GM18511 (cell line): ENCODE measurements around the gene FCN1.

Experiments
- ATAC-seq: cut with Tn5 transposase; IDR thresholded peaks from one replicate; pipeline ENCODE4 v1.9.1; 2021; ENCODE audit warnings: mild to moderate bottlenecking, moderate library complexity; ENCODE audit not compliant: unreplicated experiment

Gene FCN1

DNA sequence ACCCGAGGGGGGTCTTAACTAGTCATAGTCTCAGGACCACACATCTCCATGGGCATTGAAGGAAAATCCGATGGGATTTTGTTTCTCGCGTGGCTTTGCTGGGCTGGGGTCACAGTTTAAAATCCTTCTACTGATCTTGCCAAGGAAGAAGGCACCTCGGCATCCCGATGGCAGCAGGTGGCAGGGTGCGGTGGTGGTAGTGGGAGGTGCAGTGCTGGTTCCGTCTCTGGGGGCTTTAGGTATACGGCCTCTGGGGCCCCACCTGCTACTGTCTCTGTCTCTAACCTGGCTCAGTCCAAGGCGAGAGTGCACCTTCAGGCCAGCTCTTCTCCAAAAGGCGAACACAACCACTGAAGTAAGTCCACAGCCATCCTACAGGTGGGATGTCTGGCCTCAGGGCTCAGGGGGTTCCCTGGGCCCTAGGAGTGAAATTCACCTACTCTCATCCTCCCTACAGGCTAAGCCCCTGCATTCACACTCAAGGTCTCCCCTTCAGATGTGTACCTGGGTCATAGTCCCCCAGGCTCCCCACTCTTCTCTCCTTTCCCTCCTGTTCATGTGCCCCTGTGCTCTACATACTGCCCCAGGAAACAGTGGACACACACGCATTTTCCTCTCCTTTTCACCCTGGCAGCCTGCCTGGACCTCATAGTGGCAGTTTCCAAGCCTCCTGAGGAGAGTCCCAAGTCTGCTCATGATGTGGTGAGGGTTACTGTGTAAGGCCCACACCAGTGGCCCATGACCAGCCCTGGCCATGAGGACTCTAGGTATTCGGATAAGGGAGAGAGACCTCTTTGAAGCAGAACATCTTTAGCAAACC is 37.8 kb downstream of the FCN1 start:
- no peak for ATAC-seq

DNA sequence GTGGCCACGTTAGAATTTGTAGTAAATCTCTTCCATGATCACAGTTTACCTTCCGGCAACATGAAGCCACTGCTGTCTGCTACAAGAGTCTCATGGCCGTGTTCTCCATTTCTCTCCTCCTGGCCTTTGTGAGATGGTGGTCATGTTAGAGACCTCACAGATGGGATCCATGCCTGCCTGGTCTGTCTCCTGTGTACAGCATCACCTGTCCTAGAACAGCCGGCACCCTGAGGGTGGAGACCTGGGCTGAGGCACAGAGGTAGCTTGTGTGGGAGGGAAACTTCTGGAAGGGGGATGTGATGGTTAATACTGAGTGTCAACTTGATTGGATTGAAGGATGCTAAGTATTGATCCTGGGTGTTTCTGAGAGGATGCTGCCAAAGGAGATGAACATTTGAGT is 40.2 kb downstream of the FCN1 start:
- ATAC-seq = no peak

DNA sequence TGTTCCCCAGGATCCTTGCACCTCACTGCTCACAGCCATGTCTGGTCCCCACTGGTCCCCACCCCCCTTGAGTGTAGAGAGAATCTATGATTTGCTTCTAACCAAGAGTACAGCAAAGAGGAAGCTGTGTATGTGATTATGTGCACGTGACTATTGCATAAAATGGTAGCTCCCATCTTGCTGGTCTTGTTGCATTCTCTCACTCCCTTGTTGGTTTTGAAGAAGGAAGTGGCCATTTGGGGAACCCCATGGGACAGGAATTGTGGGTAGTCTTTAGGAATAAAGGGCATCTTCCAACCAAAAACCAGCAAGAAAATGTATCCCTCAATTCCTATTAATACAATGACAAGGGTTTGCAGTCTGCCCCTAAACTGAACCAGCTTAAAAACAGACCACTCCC is 42.3 kb downstream of the FCN1 start:
- ATAC-seq = no peak

DNA sequence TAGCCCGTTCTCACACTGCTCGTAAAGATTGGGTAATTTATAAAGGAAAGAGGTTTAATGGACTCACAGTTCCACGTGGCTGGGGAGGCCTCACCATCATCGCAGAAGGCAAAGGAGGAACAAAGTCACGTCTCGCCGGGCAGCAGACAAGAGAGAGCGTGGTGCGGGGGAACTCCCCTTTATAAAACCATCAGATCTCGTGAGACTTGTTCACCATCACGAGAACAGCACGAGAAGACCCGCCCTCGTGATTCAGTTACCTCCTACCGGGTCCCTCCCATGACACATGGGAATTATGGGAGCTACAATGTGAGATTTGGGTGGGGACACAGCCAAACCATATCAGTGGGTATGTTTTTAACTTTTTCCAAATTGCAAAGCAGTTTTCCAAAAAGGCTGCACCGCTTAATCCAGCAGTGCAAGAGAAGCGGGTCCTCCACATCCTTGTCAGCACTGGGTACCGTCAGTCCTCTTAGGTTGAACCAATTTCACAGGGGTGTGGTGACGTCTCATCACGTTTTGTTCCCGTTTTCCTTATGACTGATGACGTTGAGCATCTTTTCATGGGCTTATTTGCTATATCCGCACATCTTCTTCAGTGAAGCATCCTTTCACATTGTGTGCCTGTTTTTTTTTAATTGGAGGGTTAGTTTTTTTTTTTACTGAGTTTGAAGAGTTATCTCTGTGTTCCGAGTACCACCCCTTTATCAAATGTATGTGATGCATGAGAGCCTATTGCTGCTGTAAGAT is 45.1 kb downstream of the FCN1 start:
- ATAC-seq = no peak

DNA sequence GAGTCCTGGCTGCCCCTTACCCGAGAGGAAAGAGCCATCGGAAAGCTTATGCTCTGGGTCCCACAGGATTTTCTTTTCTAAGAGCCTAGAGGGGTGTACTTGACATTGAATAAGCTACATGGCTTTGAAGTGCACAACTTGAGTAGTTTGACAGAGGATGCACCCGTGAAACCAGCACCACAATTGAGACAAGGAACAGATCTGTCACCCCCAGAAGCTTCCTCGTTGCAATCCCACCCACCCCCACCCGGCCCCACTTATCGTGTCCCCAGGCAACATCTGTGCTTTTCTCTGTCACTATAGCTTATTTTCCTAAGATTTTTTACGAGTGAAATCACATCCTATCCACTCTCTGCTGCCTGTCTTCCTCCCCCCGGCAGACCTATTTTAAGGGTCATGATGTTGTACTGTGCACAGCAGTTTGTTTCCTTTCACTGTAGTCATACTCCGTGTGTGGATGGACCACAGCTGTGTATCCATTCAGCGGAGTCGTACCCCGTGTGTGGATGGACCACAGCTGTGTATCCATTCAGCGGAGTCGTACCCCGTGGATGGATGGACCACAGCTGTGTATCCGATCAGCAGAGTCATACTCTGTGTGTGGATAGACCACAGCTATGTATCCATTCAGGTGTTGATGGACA is 45.9 kb downstream of the FCN1 start:
- ATAC-seq = no peak

DNA sequence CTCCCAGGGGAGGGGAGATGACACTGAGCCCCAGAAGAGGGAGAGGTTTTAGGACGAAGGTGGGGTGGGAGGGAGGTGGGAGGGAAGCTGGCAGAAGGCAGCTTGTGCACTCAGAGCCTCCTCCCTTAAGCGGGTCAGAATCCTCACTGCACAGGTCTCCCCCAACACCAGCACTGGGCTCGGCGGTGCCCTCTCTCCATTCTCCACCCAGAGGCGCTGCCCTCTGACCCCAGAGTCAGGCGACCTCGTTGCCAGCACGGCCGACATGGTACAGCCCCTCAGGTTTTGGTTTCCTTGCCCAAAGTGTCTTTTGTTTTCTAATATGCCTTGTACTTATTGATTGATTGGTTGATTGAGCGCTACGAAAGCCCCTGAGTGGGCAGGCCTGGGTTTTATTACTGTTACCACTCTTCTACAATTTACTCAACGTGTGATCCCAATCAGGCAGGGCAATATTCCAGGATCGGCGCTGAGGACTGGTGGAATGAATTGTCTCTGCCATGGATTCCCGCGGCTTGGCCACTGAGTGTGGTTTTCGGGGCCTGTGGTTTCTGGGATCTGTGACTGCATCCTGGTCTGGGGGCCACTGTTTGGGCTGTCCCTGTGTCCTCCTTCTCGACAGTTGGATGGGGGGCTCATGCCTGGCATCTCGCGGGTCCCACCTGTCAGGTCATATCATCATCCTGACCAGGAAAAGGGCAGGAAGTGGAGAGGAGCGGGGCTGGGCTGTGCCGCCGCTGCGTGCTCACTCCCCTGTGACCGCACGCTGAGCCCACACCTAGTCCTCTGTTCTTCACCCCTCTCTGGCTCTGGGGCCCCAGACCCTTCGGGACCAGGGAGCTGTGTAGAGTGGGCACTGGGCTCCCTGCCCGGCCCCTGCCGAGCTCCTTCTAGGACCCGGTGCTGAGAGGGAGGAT is 46.7 kb downstream of the FCN1 start:
- ATAC-seq = no peak

DNA sequence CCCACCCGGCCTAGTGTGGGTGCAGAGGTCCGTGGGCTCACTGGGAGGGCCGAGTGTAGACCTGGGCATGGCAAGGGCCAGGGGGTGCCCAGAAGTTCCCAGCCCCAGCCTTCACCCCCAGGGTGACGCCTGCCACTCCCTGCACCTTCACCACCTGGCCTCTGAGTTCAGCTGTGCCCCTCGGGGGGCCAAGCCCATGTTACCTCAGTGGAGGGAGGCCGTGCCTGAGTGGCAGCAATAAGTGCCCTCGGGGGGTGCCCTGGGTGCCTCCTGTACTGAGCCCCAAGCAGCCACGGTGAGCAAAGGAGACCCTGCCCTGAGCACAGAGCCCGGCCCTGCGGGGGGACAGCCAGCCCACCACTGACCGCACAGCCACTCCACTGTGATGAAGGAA is 47.4 kb downstream of the FCN1 start:
- no peak for ATAC-seq

DNA sequence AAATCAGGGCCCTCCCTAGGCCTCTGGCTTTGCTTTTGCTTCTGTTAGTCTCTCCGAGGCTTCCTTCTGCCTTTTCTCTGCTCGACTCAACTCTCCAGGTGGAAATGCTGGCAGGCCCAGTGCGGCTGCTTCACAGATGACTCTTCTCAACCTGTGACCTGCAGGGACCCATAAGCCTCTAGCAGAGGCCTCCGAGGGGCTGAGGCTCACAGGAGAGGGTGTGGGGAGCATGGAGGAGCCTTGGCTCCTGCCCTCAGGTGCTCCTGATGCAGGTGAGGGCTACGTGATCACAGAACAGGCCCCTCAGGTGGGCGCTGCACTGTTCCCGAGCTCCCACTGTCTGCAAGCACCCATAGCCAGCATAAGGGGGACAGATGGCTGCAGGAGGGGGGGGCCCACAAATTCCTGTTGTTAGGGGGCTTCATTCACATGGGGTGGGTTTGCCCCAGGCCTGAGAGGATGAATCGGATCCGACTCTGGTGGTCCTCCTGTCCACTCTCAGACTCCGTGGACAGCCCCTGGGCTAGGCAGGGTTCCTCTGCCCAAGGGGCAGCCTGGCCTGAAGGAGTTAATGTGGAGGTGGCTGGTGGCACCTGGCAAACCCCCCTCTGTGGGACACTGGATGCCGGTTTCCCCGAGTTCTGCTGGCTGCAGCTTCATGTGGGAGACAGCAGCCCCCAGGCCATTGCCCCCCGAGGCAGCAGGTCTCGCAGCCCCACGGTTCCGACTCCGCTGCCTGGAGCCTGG is 48.0 kb downstream of the FCN1 start:
- ATAC-seq = no peak

DNA sequence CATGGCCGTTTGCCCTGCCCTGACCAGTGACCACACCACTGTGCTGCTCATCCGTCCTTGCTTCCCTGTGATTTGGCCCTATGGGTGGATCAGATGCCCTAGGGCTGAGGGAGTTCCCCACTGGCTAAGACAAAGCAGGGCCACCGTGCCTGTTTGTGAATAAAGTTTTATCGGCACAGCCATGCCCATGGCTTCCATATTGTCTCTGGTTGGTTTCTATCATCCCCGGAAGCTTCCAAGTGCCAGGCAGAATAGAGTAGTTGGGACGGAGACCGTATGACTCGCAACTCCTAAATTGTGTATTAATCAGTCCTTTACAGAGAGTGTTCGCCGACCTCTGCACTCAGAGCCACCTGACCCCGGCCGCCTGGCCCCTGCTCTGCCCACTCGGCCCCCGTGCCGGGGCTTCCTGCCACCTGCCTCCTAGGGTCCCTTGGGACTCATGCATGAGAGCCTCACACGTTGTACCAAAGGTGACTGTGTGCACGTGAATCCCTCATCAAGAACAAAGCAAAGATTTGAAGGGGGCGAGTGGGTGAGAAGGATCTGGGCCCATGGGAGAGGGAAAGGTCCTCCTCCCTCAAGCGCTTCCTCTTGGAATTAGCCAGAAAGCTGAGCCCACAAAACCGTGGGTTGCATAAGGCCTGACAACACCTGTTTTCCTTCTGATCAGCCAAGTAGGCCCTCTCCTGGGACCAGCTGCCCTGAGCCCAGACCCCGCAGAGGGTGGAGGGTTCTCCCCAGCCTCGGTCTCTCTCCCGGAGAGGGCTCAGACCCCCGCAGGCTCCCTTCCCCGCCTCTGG is 48.8 kb downstream of the FCN1 start:
- no peak for ATAC-seq

DNA sequence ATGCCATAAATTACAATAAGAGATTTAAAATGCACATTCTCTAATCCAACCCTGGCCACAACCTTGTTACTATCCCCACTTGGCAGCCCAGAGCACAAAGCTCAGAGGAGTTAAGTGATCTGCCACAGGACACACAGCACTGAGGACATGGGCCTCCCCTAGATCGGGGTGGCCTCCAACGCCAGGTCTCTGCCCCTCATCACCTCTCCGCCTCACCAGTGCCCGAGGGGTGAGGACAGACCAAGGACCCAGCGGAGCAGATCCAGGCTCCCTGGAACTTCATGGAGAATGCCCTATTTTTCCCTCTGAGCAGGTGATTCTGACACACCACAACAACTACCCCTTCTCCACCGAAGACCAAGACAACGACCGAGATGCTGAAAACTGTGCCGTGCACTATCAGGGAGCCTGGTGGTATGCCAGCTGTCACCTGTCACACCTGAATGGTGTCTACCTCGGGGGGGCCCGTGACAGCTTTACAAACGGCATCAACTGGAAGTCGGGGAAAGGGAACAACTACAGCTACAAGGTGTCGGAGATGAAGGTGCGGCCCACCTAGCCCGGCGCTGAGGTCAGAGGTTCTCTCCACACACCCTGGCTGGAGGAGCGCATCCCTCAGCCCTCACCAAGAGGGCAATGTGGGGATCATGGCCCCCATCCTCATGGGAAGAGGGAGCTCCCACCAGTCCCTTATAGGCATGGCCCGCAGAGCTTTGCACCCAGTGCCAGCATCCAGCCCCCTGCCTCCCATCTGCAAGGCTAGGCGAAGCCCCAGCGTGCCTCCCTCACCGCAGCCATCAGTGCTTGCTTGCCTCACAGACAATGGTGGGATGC is 49.6 kb downstream of the FCN1 start:
- no peak for ATAC-seq

DNA sequence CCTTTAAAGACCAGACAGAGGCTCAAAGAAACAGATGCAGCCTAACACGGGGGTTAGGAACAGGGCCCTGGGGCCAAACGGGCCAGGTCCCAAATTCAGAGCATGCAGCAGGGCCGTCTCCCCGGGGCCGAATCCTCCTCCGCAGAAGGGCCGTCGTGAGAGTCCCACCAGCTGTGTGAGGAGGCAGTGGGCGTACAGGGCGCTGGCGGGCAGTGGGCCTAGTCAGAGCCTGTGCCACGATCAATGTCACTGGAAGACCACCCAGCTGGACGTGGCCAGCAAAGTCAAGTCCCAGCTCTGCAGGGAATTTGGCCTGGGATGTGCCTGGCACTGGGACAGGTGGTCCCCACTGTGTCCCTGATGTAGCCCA is 52.9 kb downstream of the FCN1 start:
- no peak for ATAC-seq

DNA sequence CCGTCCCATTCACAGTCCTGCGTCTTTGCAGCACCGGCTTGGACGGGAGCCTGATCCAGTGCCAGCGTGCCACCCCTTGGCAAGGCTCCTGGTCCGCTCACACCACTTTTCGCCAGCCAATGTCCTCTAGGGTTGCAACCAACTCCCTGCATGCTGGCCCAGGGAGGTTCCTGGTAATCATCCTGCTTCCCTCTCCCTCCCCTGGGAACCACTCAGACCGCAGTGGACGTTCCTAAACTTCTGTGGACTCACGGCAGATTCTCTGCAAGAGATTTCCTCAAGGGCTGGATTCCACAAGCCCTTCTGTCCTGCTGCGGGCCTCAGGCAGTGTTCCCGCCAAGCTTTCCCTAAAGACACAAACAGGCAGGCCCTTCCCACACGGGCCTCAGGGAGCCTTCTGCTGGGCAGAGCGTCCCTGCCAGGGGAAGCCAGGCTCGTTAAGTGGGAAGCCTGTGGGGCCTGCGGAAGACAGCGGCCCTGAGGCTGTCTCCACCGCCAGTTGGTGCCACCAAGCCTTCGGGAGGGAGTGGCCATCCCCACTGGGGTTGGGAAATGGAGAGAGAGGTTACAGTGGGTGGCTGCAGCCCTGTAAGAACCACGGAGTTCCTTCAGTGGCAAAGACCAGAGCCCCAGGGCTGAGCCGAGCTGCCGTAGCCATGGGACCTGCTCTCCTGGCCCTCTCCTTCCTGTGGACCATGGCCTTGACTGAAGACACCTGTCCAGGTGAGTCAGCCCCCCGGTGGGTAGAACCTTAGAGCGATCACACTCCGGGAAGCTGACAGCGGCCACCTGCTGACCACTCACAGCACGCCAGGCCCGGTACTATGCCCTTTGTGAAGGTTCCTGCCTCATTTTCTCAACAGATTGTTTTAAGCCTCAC is 53.5 kb downstream of the FCN1 start:
- ATAC-seq = no peak

DNA sequence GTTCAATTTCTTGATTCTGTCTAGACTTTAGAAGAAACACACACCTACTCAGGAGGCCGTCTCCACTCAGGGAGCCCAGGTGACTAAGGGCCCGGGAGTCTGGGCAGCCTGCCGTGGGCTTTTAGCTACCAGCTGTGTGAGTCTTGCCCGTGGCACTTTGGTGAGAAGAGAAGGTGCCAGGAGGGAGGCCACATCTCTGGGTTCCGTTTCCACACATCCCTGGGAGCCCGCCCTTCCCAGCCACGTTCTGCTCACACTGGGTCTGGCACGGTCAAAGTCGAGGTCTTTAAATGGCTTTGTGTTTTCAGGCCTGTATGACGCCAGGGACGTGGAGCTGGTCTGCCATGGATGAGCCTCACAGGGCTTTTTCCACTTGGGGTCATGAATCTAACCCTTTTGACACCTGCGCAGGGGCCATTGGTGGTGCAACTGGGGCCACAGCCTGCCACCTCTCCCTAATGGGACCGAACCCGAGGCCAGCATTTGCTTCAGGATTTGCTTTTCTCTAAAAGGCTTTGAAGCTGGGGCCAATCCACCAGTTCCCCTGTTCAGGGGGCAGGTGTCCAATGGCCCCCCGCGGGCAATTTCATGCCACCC is 54.3 kb downstream of the FCN1 start:
- ATAC-seq = no peak

DNA sequence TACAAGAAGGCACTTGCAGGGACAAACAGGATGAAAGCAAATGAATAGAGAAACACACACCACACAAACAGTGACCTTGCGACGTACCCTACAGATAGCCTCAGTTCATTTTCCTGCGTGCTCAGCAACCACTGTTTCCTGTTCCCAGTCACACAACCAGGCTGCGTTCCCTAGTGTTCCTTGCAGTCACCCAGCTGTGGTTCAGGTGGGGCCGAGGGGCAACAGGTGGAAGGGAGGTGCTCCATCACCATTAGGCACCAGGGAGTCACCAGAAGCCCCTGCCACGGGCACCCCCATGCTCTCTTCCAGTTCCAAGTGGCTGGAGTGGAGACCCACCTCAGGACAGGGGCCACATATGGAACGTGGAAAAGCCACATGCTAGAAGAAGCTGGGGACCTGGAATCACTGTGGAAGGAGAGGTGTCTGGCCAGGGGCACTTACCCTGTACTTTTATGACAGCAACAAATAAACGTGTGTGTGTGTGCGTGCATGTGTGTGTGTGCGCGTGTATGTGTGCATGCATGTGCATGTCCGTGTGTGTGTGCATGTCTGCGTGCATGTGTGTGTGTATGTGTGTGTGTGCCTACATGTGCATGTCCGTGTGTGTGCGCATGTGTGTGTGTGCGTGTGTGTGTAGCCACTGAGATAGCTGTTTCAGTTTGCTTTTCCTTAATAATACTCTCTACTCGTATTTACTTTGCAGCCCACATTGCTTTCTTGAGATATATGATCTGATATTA is 55.9 kb downstream of the FCN1 start:
- no peak for ATAC-seq

DNA sequence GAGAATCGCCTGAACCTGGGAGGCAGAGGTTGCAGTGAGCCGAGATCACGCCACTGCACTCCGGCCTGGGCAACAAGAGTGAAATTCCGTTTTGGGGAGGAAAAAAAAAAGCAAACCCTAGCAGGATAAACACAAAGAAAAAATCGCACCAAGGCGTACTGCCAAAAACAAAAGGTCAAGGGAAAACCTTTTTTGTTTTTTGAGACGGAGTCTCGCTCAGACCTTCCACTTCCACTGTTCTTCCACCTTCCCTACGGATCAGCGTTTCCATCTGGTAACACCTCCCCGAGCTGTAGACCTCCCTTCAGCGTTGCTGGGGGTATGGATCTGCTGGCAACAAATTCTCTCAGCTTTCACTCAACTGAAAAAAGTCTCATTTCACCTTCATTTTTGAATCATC is 57.2 kb downstream of the FCN1 start:
- no peak for ATAC-seq

DNA sequence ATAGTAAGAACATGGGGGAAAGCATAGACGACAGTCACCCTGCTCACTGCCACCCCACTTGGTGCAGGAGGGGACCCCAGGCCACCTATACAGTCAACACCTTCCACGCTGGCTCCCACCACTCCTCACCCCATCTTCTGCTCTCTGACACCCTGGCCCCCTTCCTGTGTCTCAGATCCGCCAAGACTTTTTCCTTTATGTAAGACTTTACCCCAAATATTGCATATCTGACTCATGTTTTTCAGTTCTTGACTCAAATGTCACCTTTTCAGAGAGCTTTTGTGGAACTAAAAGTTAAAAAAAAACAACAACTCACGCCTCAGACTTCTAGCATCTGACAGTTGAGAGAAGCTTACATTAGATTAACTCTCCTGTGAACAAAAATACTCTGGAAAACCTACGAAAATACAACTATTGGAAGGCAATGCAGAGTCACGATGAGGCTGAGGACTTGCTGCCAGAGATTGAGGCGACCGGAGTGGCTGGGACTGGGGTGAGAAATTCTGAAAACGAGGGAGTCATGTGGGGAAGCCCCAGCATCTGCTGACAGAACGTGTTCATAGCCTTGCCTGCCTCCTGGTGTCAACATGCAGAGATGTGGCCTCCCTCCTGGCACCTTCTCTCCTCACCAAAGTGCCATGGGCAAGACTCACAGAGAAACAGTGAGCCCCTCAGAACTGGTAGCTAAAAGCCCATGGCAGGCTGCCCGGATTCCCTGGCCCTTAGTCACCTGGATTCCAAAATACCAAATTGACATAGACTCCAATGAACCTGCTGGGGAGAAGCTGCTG is 59.5 kb downstream of the FCN1 start:
- ATAC-seq = peak; percentile 85
